Ovary (tissue), 9 donors: ENCODE measurements around the gene SLC15A1. TPM values are rescaled to one million over a fixed set of nuclear protein-coding genes. Genes with fewer than 3 reads are reported as not detected.

Experiments
- DNase-seq, 5 donors: peaks; one replicate each; pipeline ENCODE4 v3.0.0-alpha.2; 2019 to 2020
- H3K27ac ChIP-seq, 2 donors: fragments of 200-600 bp; one replicate each; pipeline versions ENCODE4 v1.5.1 to v1.8.0; 2019 to 2022
- H3K27me3 ChIP-seq: fragments of 200-600 bp; one replicate; pipeline ENCODE4 v1.8.0; 2022
- H3K36me3 ChIP-seq: fragments of 200-600 bp; sonication (generic); one replicate; pipeline ENCODE4 v1.5.1; 2019
- H3K4me1 ChIP-seq: one replicate; pipeline ENCODE4 v1.8.1; 2013; ENCODE audit warnings: mild to moderate bottlenecking, moderate library complexity; ENCODE audit not compliant: insufficient read depth
- H3K4me3 ChIP-seq: fragments of 200-600 bp; sonication (generic); one replicate; pipeline ENCODE4 v1.5.1; 2017
- H3K9me3 ChIP-seq, 2 donors: fragments of 200-600 bp in 1 of 2; sonication (generic) in 1 of 2; one replicate each; pipeline versions ENCODE4 v1.5.1 to v1.8.1; 2013 to 2019; ENCODE audit warnings: mild to moderate bottlenecking in 1 of 2, moderate library complexity in 1 of 2
- CTCF ChIP-seq, 3 donors: fragments of 450-650 bp in 2 of 3; fragments of 200-600 bp in 1 of 3; IDR thresholded peaks; one replicate each; pipeline versions ENCODE4 v1.5.1 to v1.8.0; 2016 to 2022; ENCODE audit warnings: antibody characterized with exemption in 3 of 3, mild to moderate bottlenecking in 1 of 3
- EP300 ChIP-seq: sonication (generic); formaldehyde crosslinking; IDR thresholded peaks from one replicate; pipeline ENCODE4 v1.6.1; 2017; ENCODE audit warnings: antibody characterized with exemption
- POLR2A ChIP-seq: fragments of 450-650 bp; IDR thresholded peaks from one replicate; pipeline ENCODE4 v1.6.1; 2017; ENCODE audit warnings: antibody characterized with exemption, mild to moderate bottlenecking, moderate library complexity
- WGBS, 3 donors: extraction: QIAGEN DNeasy Blood & Tissue Kit in 1 of 3; methylation state at CpG; one replicate each; pipeline versions ENCODE4 v1.1.5 to v1.1.7; 2013 to 2017; 5-methylcytosine and 5-hydroxymethylcytosine counted together
- intact Hi-C, 4 donors: fragments of 100-400 bp; cut with DNase I; formaldehyde crosslinking; loops; one replicate each; pipeline versions ENCODE4 v1.11.0 to v1.15.1; 2022 to 2023
- polyA plus RNA-seq, 2 donors: library from polyadenylated mRNA; stranded (reverse); fragments of 200-250 nt in 1 of 2; fragments of 350-450 nt in 1 of 2; fragmentation: Illumina TruSeq in 1 of 2; extraction: RNeasy Lipid Tissue Mini Kit (QIAGEN cat#74804) in 1 of 2; gene quantifications; one replicate each; pipeline ENCODE4 v1.2.3, GENCODE V29; 2013 to 2014
- total RNA-seq, 7 donors: library from RNA; depleted of rRNA in 2 of 7; stranded (reverse); fragments of >200 nt in 2 of 7; fragmentation: NEBNext Ultra II Directional in 3 of 7; extraction: Animal tissue kit (Norgen Biotek cat#: 25700) in 3 of 7; gene quantifications; one replicate each; pipeline versions ENCODE4 v1.1.0 to v1.2.4, GENCODE V29; 2016 to 2023
- donor health status: DM: no; HTN: no; CAD: no; lungs with moderate emphysema.
- donor health status: DM: no; HTN: no; CAD: no.
- donor health status: Bipolar disorder and iron deficiency.
- donor health status: DM: yes; HTN: yes; CAD: no.
- donor health status: DM: no; HTN: no; CAD: no.
- donor health status: DM: yes; HTN: yes; CAD: no.

The SLC15A1 gene
- total and polyA plus RNA-seq, 9 donors, result 0.05 to 1.3 (median 0.13) TPM; not detected in 3

DNA sequence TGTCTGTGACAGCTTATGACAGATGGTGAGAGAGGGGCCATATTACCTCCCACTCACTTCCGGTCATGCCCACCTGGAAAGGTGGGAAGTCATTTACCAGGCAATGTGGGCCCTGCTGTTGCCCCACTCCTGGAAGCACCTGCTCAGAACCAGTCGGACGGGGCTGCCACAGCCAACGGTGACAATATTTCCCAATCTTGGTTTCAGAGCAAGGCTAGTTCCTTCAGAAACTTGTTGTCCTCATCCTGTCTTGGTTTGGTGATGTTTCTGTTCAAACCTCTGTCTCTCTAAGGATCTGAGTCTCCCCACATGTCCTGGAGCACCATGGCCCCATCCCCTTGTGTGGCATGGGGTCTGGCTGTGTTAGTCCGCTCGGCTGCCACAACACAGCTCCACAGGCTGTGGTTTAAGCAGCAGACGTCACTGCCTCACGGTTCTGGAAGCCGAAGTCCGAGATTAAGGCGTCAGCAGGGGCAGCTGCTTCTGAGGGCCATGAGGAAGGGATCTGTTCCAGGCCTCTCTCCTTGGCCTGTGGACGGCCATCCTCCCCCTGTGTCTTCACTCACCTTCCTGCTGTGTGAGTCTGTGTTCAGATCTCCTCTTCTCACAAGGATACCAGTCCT is 31.5 kb upstream of the SLC15A1 start:
- DNase-seq, result no peak
- no peaks in the 10 kb centered on the region for H3K27me3 ChIP-seq
- TF ChIP-seq POLR2A (no peak), CTCF (IDR thresholded peaks at IDR 0.05) (no peak), EP300 (no peak)
- H3K9me3 ChIP-seq, result no peaks in the 10 kb centered on the region
- H3K36me3 ChIP-seq, result no peaks in the 10 kb centered on the region
- 84 to 86% (median 85%) methylated on average over 12 of the region's 12 CpGs for WGBS, 3 donors
- intact Hi-C loops, result no loop called here
- H3K4me3 ChIP-seq, result no peak overlapping the region
- no peaks in the 10 kb centered on the region for H3K4me1 ChIP-seq
- H3K27ac ChIP-seq, result no peak overlapping the region

GRCh38 chr13:98782654-98783053 is 30.2 kb upstream of the SLC15A1 start:
- Histone ChIP-seq H3K4me3 (no peak overlapping the region), H3K27ac (no peak overlapping the region), H3K36me3 (no peaks in the 10 kb centered on the region), H3K9me3 (no peaks in the 10 kb centered on the region), H3K4me1 (no peaks in the 10 kb centered on the region), H3K27me3 (no peaks in the 10 kb centered on the region)
- intact Hi-C loops, result no loop called here
- DNase-seq, result no peak
- TF ChIP-seq POLR2A (no peak), CTCF (IDR thresholded peaks at IDR 0.05) (no peak), EP300 (no peak)
- 26 to 44% (median 31%) methylated on average over 5 of the region's 5 CpGs for WGBS, 3 donors

DNA sequence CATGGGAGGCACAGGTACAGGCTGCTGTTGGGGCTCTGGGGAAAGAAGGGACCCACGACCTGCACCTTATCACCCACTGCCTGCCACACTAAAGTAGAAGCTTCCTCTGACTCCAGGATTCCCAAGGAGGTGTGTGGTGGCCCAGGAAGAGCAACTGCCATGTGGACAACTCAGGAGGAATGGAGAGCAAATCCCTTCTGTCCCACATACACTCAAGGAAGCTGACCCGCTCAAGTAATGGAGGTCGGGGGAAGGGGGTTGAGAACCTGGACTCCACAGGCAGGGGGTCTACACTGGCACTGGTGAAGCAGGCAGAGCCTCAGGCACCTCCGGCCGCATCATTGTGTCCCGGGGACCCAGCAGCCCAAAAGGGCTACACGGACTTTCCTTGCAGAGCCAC is 29.4 kb upstream of the SLC15A1 start:
- TF ChIP-seq CTCF (IDR thresholded peaks at IDR 0.05), result no peak
- TF ChIP-seq EP300, result no peak
- no peak for TF ChIP-seq POLR2A
- 76 to 86% (median 83%) methylated on average over 7 of the region's 7 CpGs for WGBS, 3 donors

DNA sequence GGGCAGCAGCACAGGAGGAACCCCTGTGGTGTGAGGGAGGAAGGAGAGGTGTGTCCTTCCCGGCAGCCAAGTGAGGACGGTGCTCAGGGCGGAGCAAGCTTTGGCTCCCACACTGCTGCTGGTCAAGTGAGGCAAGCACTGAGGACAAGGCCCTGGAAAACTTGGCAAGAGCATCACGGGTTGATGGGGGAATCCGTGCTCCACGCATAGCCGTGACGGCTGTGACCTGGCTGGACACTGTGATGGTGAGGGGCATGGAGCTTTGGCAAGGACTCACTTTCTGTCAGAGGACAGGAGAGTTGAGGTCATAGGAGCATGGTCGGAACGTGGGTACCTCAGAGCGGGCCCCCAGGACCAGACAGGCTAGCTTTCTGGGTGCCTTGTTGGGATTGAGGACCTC is 29.0 kb upstream of the SLC15A1 start:
- no peaks in the 10 kb centered on the region for H3K36me3 ChIP-seq
- no peaks in the 10 kb centered on the region for H3K9me3 ChIP-seq
- 77 to 87% (median 79%) methylated on average over 11 of the region's 11 CpGs for WGBS, 3 donors
- no peak for DNase-seq
- TF ChIP-seq EP300, result no peak
- TF ChIP-seq CTCF (IDR thresholded peaks at IDR 0.05), result no peak
- no peak for TF ChIP-seq POLR2A
- no peaks in the 10 kb centered on the region for H3K27me3 ChIP-seq
- no peak overlapping the region for H3K4me3 ChIP-seq
- no peak overlapping the region for H3K27ac ChIP-seq
- no peaks in the 10 kb centered on the region for H3K4me1 ChIP-seq
- intact Hi-C loops, result no loop called here

More for the DNA sequence above, 29.4 kb upstream of the SLC15A1 start:
- DNase-seq, result no peak
- Histone ChIP-seq H3K9me3 (no peaks in the 10 kb centered on the region), H3K36me3 (no peaks in the 10 kb centered on the region), H3K4me1 (no peaks in the 10 kb centered on the region), H3K27me3 (no peaks in the 10 kb centered on the region), H3K4me3 (no peak overlapping the region), H3K27ac (no peak overlapping the region)
- intact Hi-C loops, result no loop called here
